Gastroesophageal sphincter (tissue), 3 donors: ENCODE measurements around the gene P2RX4.

Experiments used
- CTCF ChIP-seq, 4 experiments: fragments of 200-600 bp in 2 of 4; fragments of 450-650 bp in 2 of 4; sonication (generic) in 1 of 4; IDR thresholded peaks; one replicate each; pipeline ENCODE4 v1.5.1; 2017 to 2019; ENCODE audit warnings: antibody characterized with exemption in 4 of 4, mild to moderate bottlenecking in 2 of 4, moderate library complexity in 2 of 4
- POLR2A ChIP-seq, 2 donors: fragments of 450-650 bp; IDR thresholded peaks; one replicate each; pipeline ENCODE4 v1.6.1; 2017; ENCODE audit warnings: antibody characterized with exemption in 2 of 2, mild to moderate bottlenecking in 2 of 2, moderate library complexity in 1 of 2

GRCh38 chr12:121232163-121232562 is 22.2 kb downstream of the P2RX4 start:
- TF ChIP-seq CTCF (IDR thresholded peaks at IDR 0.05) = no peak
- TF ChIP-seq POLR2A (IDR thresholded peaks at IDR 0.05) = no peak
